ENCODE results near the gene PSMG2.

Gene PSMG2

GRCh38 chr18:12767580-12768155 lies 64.8 kb downstream of the PSMG2 start:
- no peak for DNase-seq

- DNase-seq = no peak
These were observed 65.8 kb downstream of the PSMG2 start for GRCh38 chr18:12768625-12769024.

GRCh38 chr18:12769136-12769535 lies 66.3 kb downstream of the PSMG2 start:
- no peak for DNase-seq

- DNase-seq = no peak
These were observed 67.0 kb downstream of the PSMG2 start for GRCh38 chr18:12769644-12770440.

- DNase-seq = no peak
These were observed 67.8 kb downstream of the PSMG2 start for GRCh38 chr18:12770469-12771219.

GRCh38 chr18:12772111-12772510 lies 69.3 kb downstream of the PSMG2 start:
- DNase-seq = no peak

- no peak for DNase-seq
These were observed 70.5 kb downstream of the PSMG2 start for GRCh38 chr18:12773369-12773768.

GRCh38 chr18:12774982-12775381 lies 72.1 kb downstream of the PSMG2 start:
- no peak for DNase-seq

Data from NCI-H2081 treated with DMSO at 0.1 percent for 48 hours (cell line).